C4-2B (cell line): ENCODE results near the gene MAP6D1.

Experiments
- ZFX ChIP-seq: fragments of 450-650 bp; IDR thresholded peaks from 2 replicates; pipeline ENCODE4 v1.6.1; 2017
- TF ChIP-seq, protein P1 (sequence below): fragments of 450-650 bp; conservative IDR thresholded peaks from 2 replicates; pipeline ENCODE4 v1.5.1; 2017; ENCODE audit warnings: mild to moderate bottlenecking

DNA sequence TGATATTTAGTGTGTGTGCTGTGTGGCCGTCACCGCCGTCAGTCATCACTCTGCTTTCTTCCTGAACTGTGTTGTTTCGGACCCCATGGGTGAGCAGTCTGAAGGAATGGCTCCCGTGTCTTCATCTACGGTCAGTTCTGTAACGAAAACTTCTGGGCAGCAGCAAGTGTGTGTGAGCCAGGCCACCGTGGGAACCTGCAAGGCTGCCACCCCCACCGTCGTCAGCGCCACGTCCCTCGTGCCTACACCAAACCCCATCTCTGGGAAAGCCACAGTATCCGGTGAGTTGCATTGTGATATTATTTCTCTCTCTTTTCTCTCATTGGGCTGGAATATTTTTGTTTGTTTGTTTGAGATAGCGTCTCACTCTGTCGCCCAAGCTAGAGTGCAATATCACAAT lies 34.7 kb downstream of the MAP6D1 start:
- TF ChIP-seq, protein P1, sequence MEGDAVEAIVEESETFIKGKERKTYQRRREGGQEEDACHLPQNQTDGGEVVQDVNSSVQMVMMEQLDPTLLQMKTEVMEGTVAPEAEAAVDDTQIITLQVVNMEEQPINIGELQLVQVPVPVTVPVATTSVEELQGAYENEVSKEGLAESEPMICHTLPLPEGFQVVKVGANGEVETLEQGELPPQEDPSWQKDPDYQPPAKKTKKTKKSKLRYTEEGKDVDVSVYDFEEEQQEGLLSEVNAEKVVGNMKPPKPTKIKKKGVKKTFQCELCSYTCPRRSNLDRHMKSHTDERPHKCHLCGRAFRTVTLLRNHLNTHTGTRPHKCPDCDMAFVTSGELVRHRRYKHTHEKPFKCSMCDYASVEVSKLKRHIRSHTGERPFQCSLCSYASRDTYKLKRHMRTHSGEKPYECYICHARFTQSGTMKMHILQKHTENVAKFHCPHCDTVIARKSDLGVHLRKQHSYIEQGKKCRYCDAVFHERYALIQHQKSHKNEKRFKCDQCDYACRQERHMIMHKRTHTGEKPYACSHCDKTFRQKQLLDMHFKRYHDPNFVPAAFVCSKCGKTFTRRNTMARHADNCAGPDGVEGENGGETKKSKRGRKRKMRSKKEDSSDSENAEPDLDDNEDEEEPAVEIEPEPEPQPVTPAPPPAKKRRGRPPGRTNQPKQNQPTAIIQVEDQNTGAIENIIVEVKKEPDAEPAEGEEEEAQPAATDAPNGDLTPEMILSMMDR = no peak
- no peak for TF ChIP-seq ZFX
